ENCODE measurements around the gene COX18. TPM values are rescaled to one million over a fixed set of nuclear protein-coding genes. Genes with fewer than 3 reads are reported as not detected.

Gene COX18
- total RNA-seq, 4 donors from 2014 or later, result 16.7 to 24.5 (median 22.1) TPM

GRCh38 chr4:73019462-73020047 is 50.0 kb downstream of the COX18 start:
- WGBS, 2 donors, result 0 to 4% methylated on average over 3 of the region's 3 CpGs
- no peaks in the 10 kb centered on the region for H3K9me3 ChIP-seq
- no peak overlapping the region for H3K27ac ChIP-seq
- H3K4me1 ChIP-seq, result no peaks in the 10 kb centered on the region
- H3K4me3 ChIP-seq, result no peak overlapping the region
- no peaks in the 10 kb centered on the region for H3K36me3 ChIP-seq
- peak in 1 of 2 donors; percentile 32 for DNase-seq (ENCODE audit: low spot score in 2 of 2)
- H3K27me3 ChIP-seq, result no peaks in the 10 kb centered on the region
- TF ChIP-seq EP300 (IDR thresholded peaks at IDR 0.05) (no peak), CTCF (IDR thresholded peaks at IDR 0.05) (peak; percentile 55 to 73 (median 71)), POLR2A (IDR thresholded peaks at IDR 0.05) (no peak)

DNA sequence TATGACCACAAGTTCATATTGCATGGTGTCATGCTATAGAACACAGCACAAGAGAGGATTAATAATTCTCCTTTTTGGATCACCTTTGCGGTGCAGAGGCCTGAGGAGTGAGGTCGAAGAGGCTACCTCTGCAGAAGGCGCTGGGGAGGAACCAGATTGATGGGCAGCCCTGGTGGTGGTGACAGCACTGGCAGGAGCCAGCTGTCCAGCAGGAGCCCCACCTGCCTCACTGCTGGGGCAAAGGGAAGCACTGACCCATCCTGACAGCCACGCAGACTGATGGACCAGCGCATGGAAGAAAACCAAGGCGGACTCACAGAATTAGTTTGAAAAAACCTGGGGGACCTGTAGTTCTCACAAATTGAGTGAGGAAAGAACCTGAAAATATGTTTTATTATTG is 50.9 kb downstream of the COX18 start:
- no peaks in the 10 kb centered on the region for H3K27me3 ChIP-seq
- no peak overlapping the region for H3K4me3 ChIP-seq
- no peaks in the 10 kb centered on the region for H3K36me3 ChIP-seq
- no peaks in the 10 kb centered on the region for H3K9me3 ChIP-seq
- 85 to 88% methylated on average over 6 of the region's 6 CpGs for WGBS, 2 donors
- TF ChIP-seq POLR2A (IDR thresholded peaks at IDR 0.05) (no peak), CTCF (IDR thresholded peaks at IDR 0.05) (no peak), EP300 (IDR thresholded peaks at IDR 0.05) (no peak)
- DNase-seq (ENCODE audit: low spot score in 2 of 2), result no peak
- H3K27ac ChIP-seq, result no peak overlapping the region
- no peaks in the 10 kb centered on the region for H3K4me1 ChIP-seq

- H3K27ac ChIP-seq, result no peak overlapping the region
These were observed 56.2 kb downstream of the COX18 start for GRCh38 chr4:73013310-73013709.

GRCh38 chr4:73012673-73013072 is 56.8 kb downstream of the COX18 start:
- H3K9me3 ChIP-seq, result peaks cover 0 to 15% (median 0%) of the 10 kb centered on the region in 4 donors
- TF ChIP-seq EP300 (IDR thresholded peaks at IDR 0.05) (no peak), CTCF (IDR thresholded peaks at IDR 0.05) (no peak), POLR2A (IDR thresholded peaks at IDR 0.05) (no peak)
- WGBS, 2 donors, result 91 to 95% methylated on average over 4 of the region's 4 CpGs
- no peak for DNase-seq (ENCODE audit: low spot score in 2 of 2)
- H3K36me3 ChIP-seq, result no peaks in the 10 kb centered on the region
- no peak overlapping the region for H3K27ac ChIP-seq
- no peaks in the 10 kb centered on the region for H3K4me1 ChIP-seq
- no peak overlapping the region for H3K4me3 ChIP-seq
- no peaks in the 10 kb centered on the region for H3K27me3 ChIP-seq

More at GRCh38 chr4:73013310-73013709, 56.2 kb downstream of the COX18 start:
- H3K36me3 ChIP-seq, result no peaks in the 10 kb centered on the region
- H3K4me3 ChIP-seq, result no peak overlapping the region
- WGBS, 2 donors, result 71 to 77% methylated on average over 1 of the region's 1 CpG
- TF ChIP-seq EP300 (IDR thresholded peaks at IDR 0.05), result no peak
- no peak for TF ChIP-seq CTCF (IDR thresholded peaks at IDR 0.05)
- no peak for TF ChIP-seq POLR2A (IDR thresholded peaks at IDR 0.05)
- peaks cover 0 to 15% (median 0%) of the 10 kb centered on the region in 4 donors for H3K9me3 ChIP-seq
- H3K4me1 ChIP-seq, result no peaks in the 10 kb centered on the region
- H3K27me3 ChIP-seq, result no peaks in the 10 kb centered on the region
- no peak for DNase-seq (ENCODE audit: low spot score in 2 of 2)

DNA sequence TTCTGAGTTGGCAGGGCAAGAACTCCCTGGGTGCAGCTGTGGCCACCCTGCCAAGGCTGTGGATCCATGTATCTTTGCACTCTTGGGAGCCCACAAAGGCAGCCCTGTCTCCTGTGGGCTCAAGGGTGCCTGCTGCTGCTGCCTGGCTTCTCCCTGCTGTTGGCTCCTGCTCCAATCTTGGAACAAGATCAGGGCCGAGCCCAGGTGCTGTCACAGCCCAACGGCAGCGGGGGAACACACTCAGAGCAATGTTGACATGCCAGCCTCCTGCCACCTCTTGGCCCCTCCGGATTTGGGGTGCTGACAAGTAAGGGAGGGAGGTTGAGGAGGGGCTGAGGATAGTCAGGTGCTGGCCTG is 57.9 kb downstream of the COX18 start:
- H3K9me3 ChIP-seq, result peaks cover 0 to 15% (median 0%) of the 10 kb centered on the region in 4 donors
- no peaks in the 10 kb centered on the region for H3K27me3 ChIP-seq
- H3K36me3 ChIP-seq, result no peaks in the 10 kb centered on the region
- no peaks in the 10 kb centered on the region for H3K4me1 ChIP-seq
- no peak for DNase-seq (ENCODE audit: low spot score in 2 of 2)
- no peak overlapping the region for H3K27ac ChIP-seq
- WGBS, 2 donors, result 86 to 96% methylated on average over 3 to 4 of the region's 4 CpGs
- TF ChIP-seq POLR2A (IDR thresholded peaks at IDR 0.05) (no peak), CTCF (IDR thresholded peaks at IDR 0.05) (no peak), EP300 (IDR thresholded peaks at IDR 0.05) (no peak)
- no peak overlapping the region for H3K4me3 ChIP-seq

Measured in tibial nerve (tissue), 4 donors.